ENCODE measurements around the gene IWS1. TPM values are rescaled to one million over a fixed set of nuclear protein-coding genes. Genes with fewer than 3 reads are reported as not detected.
"Not testable (repeated sequence)": the region's sequence is repeated elsewhere in the genome, so short reads cannot be mapped to it uniquely, and the experiment has no call there.

Gene IWS1
- total and polyA plus RNA-seq, 10 of the 15 experiments (the other 5 are each of a cell fraction or from before 2014, with no cell fraction given), result 21.9 to 68.9 (median 45.8) TPM

DNA sequence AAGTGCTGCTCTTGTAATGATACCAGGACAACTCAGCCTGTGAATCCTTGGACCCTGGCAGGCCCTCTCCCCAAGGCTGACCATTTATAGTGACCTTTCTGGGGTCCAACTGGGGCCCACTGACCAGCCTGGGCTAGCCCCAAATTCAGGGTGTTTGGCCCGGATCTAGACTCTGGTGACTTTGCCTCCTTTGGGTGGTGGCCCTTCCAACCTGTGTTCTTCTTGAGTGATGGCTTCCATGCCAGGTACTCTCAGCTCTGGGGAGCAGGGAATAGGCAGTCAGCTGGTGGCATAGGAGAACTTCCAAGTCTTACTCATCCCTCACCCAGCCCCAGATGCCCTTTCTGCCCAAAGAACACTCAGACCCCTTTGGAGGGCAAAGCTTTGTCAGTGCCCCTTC, 19.5 kb upstream of the IWS1 start:
- H3K9ac ChIP-seq (ENCODE audit: control insufficient read depth, insufficient read depth, low read length), result no peak overlapping the region
- intact Hi-C loops (cut with micrococcal nuclease; ENCODE audit: unreplicated experiment), result no loop called here
- ChIA-PET RAD21 (ENCODE audit: unreplicated experiment) (no interaction called here), POLR2A (no interaction called here), SMC1A (ENCODE audit: uncharacterized antibody, unreplicated experiment) (no interaction called here), CTCF (interaction anchor here (1.3 kb wide), 1 partner anchor 46 kb away, joined by 3 read pairs; no protein-coding TSS in a partner anchor)
- H4K20me1 ChIP-seq (ENCODE audit: control insufficient read depth, insufficient read depth), result no peaks in the 10 kb centered on the region
- no peaks in the 10 kb centered on the region for H3K79me2 ChIP-seq (ENCODE audit: control insufficient read depth, insufficient read depth, low read length)
- TF ChIP-seq MYB (IDR thresholded peaks at IDR 0.05; ENCODE audit: borderline replicate concordance, low read depth, low read length), result no peak
- no TSS peak for BruUV-seq (replicated peaks)
- FAIRE-seq (no peak), ATAC-seq (no peak), DNase-seq (ENCODE audit: low read depth, low spot score) (no peak)
- peaks cover 2 to 4% of the 10 kb centered on the region in 2 experiments; a peak in 3 of 4 replicates for H3K27me3 ChIP-seq (replicated peaks in 1 of 2; ENCODE audit: control insufficient read depth in 2 of 2, insufficient read depth in 2 of 2, low read length in 1 of 2)
- H3K4me3 ChIP-seq, result no peak overlapping the region
- no peak overlapping the region for H3K27ac ChIP-seq (ENCODE audit: control insufficient read depth, insufficient read depth)
- 46% methylated on average over 1 of the region's 1 CpG for WGBS (ENCODE audit: insufficient coverage, insufficient replicate concordance, low lambda C conversion rate, missing lambda C conversion rate)
- in situ Hi-C loops (cut with MboI), result no loop called here
- H2AFZ ChIP-seq (ENCODE audit: control insufficient read depth, low read depth, low read length), result no peak overlapping the region
- H3K9me3 ChIP-seq (replicated peaks; ENCODE audit: control insufficient read depth, insufficient read depth, low read length), result no peaks in the 10 kb centered on the region
- H3K4me1 ChIP-seq (ENCODE audit: control insufficient read depth, insufficient read depth, low read length), result no peaks in the 10 kb centered on the region
- H3K4me2 ChIP-seq (ENCODE audit: control insufficient read depth, insufficient read depth), result no peak overlapping the region
- no peaks in the 10 kb centered on the region for H3K36me3 ChIP-seq (ENCODE audit: control insufficient read depth in 2 of 2, insufficient read depth in 2 of 2, low read length in 1 of 2)

DNA sequence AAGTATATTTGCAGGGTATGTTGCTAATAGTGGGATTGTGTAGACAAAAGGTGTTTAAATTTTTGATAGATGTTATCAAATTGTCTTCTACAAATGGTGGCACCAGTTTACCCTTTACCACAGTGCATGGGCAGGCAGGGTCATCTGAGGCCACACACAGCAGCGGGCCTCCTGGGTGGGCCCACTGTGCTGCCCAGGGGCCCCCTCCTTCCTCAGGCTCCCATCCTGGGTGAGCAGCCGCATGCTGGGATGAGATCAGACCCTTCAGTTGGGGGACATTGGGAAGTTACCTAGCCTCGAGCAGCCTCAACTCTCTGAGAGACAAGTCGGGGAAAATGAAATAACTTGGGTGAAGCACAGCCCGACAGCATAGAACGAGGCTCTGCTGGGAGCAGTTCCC, 18.9 kb upstream of the IWS1 start:
- ChIA-PET CTCF (no interaction called here), POLR2A (no interaction called here), SMC1A (ENCODE audit: uncharacterized antibody, unreplicated experiment) (no interaction called here), RAD21 (ENCODE audit: unreplicated experiment) (no interaction called here)
- no peak overlapping the region for H2AFZ ChIP-seq (ENCODE audit: control insufficient read depth, low read depth, low read length)
- in situ Hi-C loops (cut with MboI) (no loop called here), intact Hi-C loops (cut with micrococcal nuclease; ENCODE audit: unreplicated experiment) (no loop called here)
- 39% methylated on average over 6 of the region's 6 CpGs for WGBS (ENCODE audit: insufficient coverage, insufficient replicate concordance, low lambda C conversion rate, missing lambda C conversion rate)
- peaks cover 2 to 4% of the 10 kb centered on the region in 2 experiments; a peak in 3 of 4 replicates for H3K27me3 ChIP-seq (replicated peaks in 1 of 2; ENCODE audit: control insufficient read depth in 2 of 2, insufficient read depth in 2 of 2, low read length in 1 of 2)
- no peak overlapping the region for H3K9ac ChIP-seq (ENCODE audit: control insufficient read depth, insufficient read depth, low read length)
- no peaks in the 10 kb centered on the region for H3K4me1 ChIP-seq (ENCODE audit: control insufficient read depth, insufficient read depth, low read length)
- H3K36me3 ChIP-seq (ENCODE audit: control insufficient read depth in 2 of 2, insufficient read depth in 2 of 2, low read length in 1 of 2), result no peaks in the 10 kb centered on the region
- no peak overlapping the region for H3K4me2 ChIP-seq (ENCODE audit: control insufficient read depth, insufficient read depth)
- H3K9me3 ChIP-seq (replicated peaks; ENCODE audit: control insufficient read depth, insufficient read depth, low read length), result no peaks in the 10 kb centered on the region
- no TSS peak for BruUV-seq (replicated peaks)
- no peak for DNase-seq (ENCODE audit: low read depth, low spot score)
- no peak for TF ChIP-seq POLR2AphosphoS2 (IDR thresholded peaks at IDR 0.05; ENCODE audit: low read depth, low read length)
- TF ChIP-seq, protein P1, sequence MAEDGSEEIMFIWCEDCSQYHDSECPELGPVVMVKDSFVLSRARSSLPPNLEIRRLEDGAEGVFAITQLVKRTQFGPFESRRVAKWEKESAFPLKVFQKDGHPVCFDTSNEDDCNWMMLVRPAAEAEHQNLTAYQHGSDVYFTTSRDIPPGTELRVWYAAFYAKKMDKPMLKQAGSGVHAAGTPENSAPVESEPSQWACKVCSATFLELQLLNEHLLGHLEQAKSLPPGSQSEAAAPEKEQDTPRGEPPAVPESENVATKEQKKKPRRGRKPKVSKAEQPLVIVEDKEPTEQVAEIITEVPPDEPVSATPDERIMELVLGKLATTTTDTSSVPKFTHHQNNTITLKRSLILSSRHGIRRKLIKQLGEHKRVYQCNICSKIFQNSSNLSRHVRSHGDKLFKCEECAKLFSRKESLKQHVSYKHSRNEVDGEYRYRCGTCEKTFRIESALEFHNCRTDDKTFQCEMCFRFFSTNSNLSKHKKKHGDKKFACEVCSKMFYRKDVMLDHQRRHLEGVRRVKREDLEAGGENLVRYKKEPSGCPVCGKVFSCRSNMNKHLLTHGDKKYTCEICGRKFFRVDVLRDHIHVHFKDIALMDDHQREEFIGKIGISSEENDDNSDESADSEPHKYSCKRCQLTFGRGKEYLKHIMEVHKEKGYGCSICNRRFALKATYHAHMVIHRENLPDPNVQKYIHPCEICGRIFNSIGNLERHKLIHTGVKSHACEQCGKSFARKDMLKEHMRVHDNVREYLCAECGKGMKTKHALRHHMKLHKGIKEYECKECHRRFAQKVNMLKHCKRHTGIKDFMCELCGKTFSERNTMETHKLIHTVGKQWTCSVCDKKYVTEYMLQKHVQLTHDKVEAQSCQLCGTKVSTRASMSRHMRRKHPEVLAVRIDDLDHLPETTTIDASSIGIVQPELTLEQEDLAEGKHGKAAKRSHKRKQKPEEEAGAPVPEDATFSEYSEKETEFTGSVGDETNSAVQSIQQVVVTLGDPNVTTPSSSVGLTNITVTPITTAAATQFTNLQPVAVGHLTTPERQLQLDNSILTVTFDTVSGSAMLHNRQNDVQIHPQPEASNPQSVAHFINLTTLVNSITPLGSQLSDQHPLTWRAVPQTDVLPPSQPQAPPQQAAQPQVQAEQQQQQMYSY (CRISPR knock-in tag; IDR thresholded peaks at IDR 0.05), result no peak
- H4K20me1 ChIP-seq (ENCODE audit: control insufficient read depth, insufficient read depth), result no peaks in the 10 kb centered on the region
- no peak for FAIRE-seq
- no peaks in the 10 kb centered on the region for H3K79me2 ChIP-seq (ENCODE audit: control insufficient read depth, insufficient read depth, low read length)
- no peak overlapping the region for H3K4me3 ChIP-seq
- no peak for ATAC-seq
- no peak overlapping the region for H3K27ac ChIP-seq (ENCODE audit: control insufficient read depth, insufficient read depth)

DNA sequence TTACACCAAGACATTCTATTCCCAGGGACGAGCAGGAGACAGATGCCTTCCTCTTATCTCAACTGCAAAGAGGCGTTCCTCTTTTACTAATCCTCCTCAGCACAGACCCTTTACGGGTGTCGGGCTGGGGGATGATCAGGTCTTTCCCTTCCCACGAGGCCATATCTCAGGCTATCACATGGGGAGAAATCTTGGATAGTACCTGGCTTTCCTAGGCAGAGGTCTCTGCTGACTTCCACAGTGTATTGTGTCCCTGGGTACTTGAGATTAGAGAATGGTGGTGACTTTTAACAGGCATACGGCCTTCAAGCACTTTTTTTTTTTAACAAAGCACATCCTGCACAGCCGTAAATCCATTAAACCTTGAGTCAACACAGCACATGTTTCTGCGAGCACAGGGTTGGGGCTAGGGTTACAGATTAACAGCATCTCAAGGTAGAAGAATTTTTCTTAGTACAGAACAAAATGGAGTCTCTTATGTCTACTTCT, 16.8 kb upstream of the IWS1 start:
- RAD21 ChIA-PET (ENCODE audit: unreplicated experiment); SMC1A ChIA-PET (ENCODE audit: uncharacterized antibody, unreplicated experiment); BruUV-seq (replicated peaks); FAIRE-seq; in situ Hi-C loops (cut with MboI); CTCF ChIA-PET; H3K9ac ChIP-seq (ENCODE audit: control insufficient read depth, insufficient read depth, low read length); ATAC-seq; intact Hi-C loops (cut with micrococcal nuclease; ENCODE audit: unreplicated experiment); H3K27me3 ChIP-seq (replicated peaks in 1 of 2; ENCODE audit: control insufficient read depth in 2 of 2, insufficient read depth in 2 of 2, low read length in 1 of 2); H3K4me2 ChIP-seq (ENCODE audit: control insufficient read depth, insufficient read depth); POLR2A ChIA-PET; H3K9me3 ChIP-seq (replicated peaks; ENCODE audit: control insufficient read depth, insufficient read depth, low read length); H3K4me3 ChIP-seq; H2AFZ ChIP-seq (ENCODE audit: control insufficient read depth, low read depth, low read length); DNase-seq (ENCODE audit: low read depth, low spot score); H4K20me1 ChIP-seq (ENCODE audit: control insufficient read depth, insufficient read depth); H3K27ac ChIP-seq (ENCODE audit: control insufficient read depth, insufficient read depth); H3K79me2 ChIP-seq (ENCODE audit: control insufficient read depth, insufficient read depth, low read length); H3K36me3 ChIP-seq (ENCODE audit: control insufficient read depth in 2 of 2, insufficient read depth in 2 of 2, low read length in 1 of 2); H3K4me1 ChIP-seq (ENCODE audit: control insufficient read depth, insufficient read depth, low read length): not testable (repeated sequence)
- 24% methylated on average over 8 of the region's 8 CpGs for WGBS (ENCODE audit: insufficient coverage, insufficient replicate concordance, low lambda C conversion rate, missing lambda C conversion rate)

Measured in GM12878 (cell line).